GM21423 (cell line): Measurements from ENCODE around the gene TTPAL.

Source experiments
- ATAC-seq: cut with Tn5 transposase; IDR thresholded peaks from one replicate; pipeline ENCODE4 v1.9.1; 2021; ENCODE audit warnings: mild to moderate bottlenecking, moderate library complexity; ENCODE audit not compliant: unreplicated experiment

Gene TTPAL

GRCh38 chr20:44475694-44476560 lies at the start of gene TTPAL:
TSS of gene TTPAL (plus strand) at chr20:44475874. CDS start at chr20:44480000, 4,126 bp downstream.
- peak; percentile 88 for ATAC-seq

- no peak for ATAC-seq
These were observed 49.8 kb upstream of the TTPAL start for GRCh38 chr20:44425923-44426322.

GRCh38 chr20:44426879-44427790 lies 48.5 kb upstream of the TTPAL start:
- no peak for ATAC-seq

- ATAC-seq = no peak
These were observed 47.9 kb upstream of the TTPAL start for GRCh38 chr20:44427804-44428173.

- no peak for ATAC-seq
These were observed 47.3 kb upstream of the TTPAL start for GRCh38 chr20:44428174-44429016.

GRCh38 chr20:44429017-44429339 lies 46.7 kb upstream of the TTPAL start:
- ATAC-seq = no peak

- no peak for ATAC-seq
These were observed 46.0 kb upstream of the TTPAL start for GRCh38 chr20:44429419-44430269.

- no peak for ATAC-seq
These were observed 45.2 kb upstream of the TTPAL start for GRCh38 chr20:44430270-44431065.

GRCh38 chr20:44431118-44431501 lies 44.6 kb upstream of the TTPAL start:
- no peak for ATAC-seq

- no peak for ATAC-seq
These were observed 44.0 kb upstream of the TTPAL start for GRCh38 chr20:44431502-44432234.

- no peak for ATAC-seq
These were observed 42.8 kb upstream of the TTPAL start for GRCh38 chr20:44432618-44433577.

- ATAC-seq = no peak
These were observed 41.7 kb upstream of the TTPAL start for GRCh38 chr20:44433751-44434538.

GRCh38 chr20:44435630-44436335 lies 39.9 kb upstream of the TTPAL start:
- no peak for ATAC-seq

- no peak for ATAC-seq
These were observed 39.3 kb upstream of the TTPAL start for GRCh38 chr20:44436393-44436792.

GRCh38 chr20:44437497-44437896 lies 38.2 kb upstream of the TTPAL start:
- no peak for ATAC-seq

GRCh38 chr20:44438782-44439181 lies 36.9 kb upstream of the TTPAL start:
- no peak for ATAC-seq
